NCI-H524 treated with DMSO at 0.1 percent for 48 hours (cell line): ENCODE measurements around the gene GTF3C6.
"Not testable (repeated sequence)": the region's sequence is repeated elsewhere in the genome, so short reads cannot be mapped to it uniquely, and the experiment has no call there.

ENCODE experiments used
- DNase-seq: peaks from one replicate; lab custom pipeline; 2025; lab: John Stamatoyannopoulos, UW

GTF3C6 gene, protein sequence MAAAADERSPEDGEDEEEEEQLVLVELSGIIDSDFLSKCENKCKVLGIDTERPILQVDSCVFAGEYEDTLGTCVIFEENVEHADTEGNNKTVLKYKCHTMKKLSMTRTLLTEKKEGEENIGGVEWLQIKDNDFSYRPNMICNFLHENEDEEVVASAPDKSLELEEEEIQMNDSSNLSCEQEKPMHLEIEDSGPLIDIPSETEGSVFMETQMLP

GRCh38 chr6:110958329-110959192 is at the start of gene GTF3C6:
GTF3C6 (plus strand) TSS chr6:110958706; CDS start chr6:110958770, 64 bp downstream.
- DNase-seq: peak; percentile 31

- DNase-seq: no peak
Observed at GRCh38 chr6:110930781-110931180, 27.7 kb upstream of the GTF3C6 start.

DNA sequence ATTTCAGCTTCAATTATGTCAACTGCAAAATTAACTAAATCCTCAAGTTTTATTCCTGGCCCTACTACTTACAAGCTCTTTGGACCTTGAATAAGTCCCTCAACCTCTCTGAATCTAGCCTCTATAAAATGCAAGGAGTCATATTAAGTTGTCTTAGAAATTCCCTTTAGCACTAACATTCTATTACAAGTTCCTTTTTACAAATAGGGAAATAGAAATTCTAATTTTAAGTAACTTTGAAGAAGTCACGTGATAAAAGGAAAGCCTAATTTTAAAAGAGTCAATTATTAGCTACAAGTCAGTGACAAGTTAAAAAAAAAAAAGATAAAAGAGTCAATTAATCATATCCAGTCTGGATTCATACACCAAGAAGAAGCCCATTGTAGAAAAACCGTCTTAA is 24.6 kb upstream of the GTF3C6 start:
- no peak for DNase-seq

- no peak for DNase-seq
Observed at GRCh38 chr6:110934381-110934898, 24.1 kb upstream of the GTF3C6 start.

GRCh38 chr6:110935171-110935570 is 23.3 kb upstream of the GTF3C6 start:
- DNase-seq: no peak

DNA sequence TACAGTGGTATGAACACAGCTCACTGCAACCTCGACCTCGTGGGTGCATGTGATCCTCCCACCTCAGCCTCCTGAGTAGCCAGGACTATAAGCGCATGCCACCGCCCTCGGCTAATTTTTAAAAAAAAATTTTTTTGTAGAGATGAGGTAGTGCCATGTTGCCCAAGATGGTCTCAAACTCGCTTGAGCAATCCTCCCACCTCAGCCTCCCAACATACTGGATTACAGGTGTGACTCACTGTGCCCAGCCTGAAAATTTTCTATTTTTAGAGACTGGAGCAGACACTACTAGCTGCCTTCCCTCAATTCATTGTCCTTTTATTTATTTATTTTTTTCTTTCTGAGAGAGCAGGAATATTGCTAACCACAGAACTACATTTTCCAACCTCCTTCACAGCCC is 20.3 kb upstream of the GTF3C6 start:
- no peak for DNase-seq

DNA sequence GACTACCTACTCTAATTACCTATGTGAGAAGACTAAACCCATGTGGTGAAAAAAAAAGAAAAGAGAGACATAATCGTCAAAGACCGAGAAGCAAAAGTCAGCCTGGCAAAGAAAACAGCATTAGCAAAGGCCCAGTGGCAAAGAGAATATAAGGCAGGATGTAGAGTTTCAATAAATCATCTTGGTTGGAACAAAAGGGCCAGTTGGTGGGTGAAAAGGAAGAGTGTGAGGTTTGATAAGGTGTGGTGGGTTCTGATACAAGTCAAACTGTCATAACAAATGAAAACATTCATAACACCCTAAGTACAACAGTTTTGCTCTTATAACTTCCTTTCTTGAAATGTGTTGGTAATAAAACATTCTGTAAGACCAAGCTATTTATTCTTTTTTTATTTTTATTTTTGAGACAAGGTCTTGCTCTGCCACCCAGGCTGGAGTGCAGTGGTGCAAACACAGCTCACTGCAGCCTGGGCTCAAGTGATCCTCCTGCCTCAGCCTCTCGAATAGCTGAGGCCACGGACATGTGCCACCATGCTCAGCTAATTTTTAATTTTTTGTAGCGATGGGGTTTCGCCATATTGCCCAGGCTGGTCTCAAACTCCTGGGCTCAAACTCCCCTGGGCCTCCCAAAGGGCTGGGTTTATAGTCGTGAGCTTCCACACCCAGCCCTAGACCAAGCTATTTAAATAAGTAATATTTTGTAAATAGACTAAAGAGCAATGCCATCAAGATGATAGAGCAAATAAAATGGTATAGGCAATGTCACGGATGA is 18.9 kb upstream of the GTF3C6 start:
- DNase-seq: no peak

GRCh38 chr6:110944681-110945151 is 13.8 kb upstream of the GTF3C6 start:
- no peak for DNase-seq

GRCh38 chr6:110946498-110946897 is 12.0 kb upstream of the GTF3C6 start:
- DNase-seq: no peak

- DNase-seq: no peak
Observed at GRCh38 chr6:110949679-110950285, 8.7 kb upstream of the GTF3C6 start.

DNA sequence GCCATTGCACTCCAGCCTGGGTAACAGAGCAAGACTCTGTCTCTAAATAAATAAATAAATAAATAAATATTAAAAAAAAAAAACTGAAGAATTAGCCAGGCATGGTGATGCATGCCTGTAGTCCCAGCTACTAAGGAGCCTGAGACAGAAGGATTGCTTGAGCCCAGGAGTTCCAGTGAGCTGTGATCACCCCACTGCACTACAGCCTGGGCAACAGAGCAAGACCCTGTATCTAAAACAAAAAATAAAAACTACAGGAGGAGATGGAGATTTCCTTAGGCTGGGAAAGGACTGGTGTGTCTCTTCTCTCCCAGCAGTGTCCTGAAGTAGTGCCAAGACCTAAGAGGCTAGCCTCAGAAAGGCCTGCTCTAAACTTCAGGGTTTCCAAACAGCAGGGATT is 8.1 kb upstream of the GTF3C6 start:
- DNase-seq: no peak

DNA sequence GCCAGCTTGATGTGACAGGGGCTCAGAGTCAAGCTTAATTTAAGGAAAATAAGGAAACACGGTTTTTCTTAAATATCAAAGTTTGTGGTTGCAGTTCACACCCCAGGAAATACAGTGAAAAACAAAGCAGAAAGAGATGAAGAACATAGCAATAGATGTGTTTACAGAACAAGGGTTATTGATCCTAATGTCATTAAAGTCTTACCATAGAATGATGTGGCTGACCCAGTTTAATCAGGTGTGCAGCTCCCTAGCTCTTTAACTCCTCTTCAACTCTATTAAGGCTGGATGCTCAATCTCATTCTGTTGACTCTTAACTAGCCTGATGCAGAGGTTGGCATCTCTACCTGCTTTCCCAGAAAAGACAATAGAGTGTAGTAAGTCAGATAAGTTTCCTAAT is 7.5 kb upstream of the GTF3C6 start:
- no peak for DNase-seq

DNA sequence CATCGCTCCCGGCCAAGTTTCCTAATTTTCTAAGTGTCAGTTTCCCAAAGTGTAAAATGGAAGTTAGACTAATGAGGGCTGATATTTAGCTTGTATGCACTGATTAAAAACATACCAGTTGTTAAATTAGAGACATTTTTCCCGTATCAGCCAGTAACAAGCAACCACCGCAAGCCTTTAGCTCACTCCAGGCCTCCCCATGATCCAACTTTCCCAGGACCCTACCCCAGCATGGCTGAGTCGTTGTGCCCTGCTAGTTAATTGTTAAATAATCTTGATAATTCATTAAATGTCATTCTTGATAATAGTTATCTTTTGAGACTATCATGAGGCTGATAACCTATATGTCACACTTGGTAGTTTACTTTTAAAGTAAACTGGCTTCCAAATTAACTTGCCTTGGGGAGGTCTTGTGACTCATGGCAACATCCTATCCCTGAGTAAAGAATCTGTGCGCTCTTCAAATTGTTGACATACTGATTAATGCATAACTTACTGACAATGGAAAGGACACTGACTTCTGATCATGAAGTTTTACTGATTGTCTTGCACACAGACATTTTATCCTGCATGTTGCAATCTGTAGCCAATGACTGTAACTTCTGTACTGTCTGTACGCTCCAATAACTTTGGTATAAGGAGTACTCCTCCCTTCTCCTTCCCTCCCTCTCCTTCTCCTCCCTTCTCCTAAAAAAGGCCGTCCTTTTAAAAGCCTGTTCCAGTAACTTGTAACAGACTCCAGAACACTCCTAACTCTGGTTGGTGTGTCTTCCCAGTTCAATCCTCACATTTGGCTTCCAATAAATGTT is 6.3 kb upstream of the GTF3C6 start:
- DNase-seq: no peak

- no peak for DNase-seq
Observed at GRCh38 chr6:110953633-110954303, 4.7 kb upstream of the GTF3C6 start.

- no peak for DNase-seq
Observed at GRCh38 chr6:110960014-110960390, 1.5 kb downstream of the GTF3C6 start.

DNA sequence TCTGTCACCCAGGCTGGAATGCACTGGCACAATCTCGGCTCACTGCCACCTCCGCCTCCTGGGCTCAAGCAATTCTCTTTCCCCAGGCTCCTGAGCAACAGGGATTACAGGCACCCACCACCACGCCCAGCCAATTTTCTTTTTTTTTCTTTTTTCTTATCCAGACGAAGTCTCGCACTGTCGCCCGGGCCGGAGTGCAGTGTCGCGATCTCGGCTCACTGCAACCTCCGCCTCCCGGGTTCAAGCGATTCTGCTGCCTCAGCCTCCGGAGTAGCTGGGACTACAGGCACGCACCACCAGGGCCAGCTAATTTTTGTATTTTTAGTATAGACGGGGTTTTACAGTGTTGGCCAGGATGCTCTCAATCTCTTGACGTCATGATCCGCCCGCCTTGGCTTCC is 4.1 kb downstream of the GTF3C6 start:
- DNase-seq: not testable (repeated sequence)

- no peak for DNase-seq
Observed at GRCh38 chr6:110965629-110966229, 7.2 kb downstream of the GTF3C6 start.

- not testable (repeated sequence) for DNase-seq
Observed at GRCh38 chr6:110968661-110969060, 10.2 kb downstream of the GTF3C6 start.

GRCh38 chr6:110971468-110971867 is 13.0 kb downstream of the GTF3C6 start:
- no peak for DNase-seq

GRCh38 chr6:110976575-110976974 is 18.1 kb downstream of the GTF3C6 start:
- DNase-seq: no peak
